Measurements from ENCODE around the gene CIB2. TPM values are rescaled to one million over a fixed set of nuclear protein-coding genes. Genes with fewer than 3 reads are reported as not detected.
A peak's percentile ranks its signal among the peaks of the same experiment; 100 is the strongest.

Gene CIB2
- polyA plus RNA-seq, 1 of the 3 experiments (the other 2 are of a cell fraction): 39.6 TPM

- Histone ChIP-seq H4K20me1 (ENCODE audit: insufficient read depth) (peaks cover 24% of the 10 kb centered on the region), H3K27ac (ENCODE audit: low read depth in 2 of 2, low read length in 1 of 2) (peak overlapping the region; percentile 86 to 99; a peak in 2 of 4 replicates)
- POLR2A ChIA-PET: no interaction called here
Measured at GRCh38 chr15:78070049-78070700, 61.1 kb downstream of the CIB2 start.

DNA sequence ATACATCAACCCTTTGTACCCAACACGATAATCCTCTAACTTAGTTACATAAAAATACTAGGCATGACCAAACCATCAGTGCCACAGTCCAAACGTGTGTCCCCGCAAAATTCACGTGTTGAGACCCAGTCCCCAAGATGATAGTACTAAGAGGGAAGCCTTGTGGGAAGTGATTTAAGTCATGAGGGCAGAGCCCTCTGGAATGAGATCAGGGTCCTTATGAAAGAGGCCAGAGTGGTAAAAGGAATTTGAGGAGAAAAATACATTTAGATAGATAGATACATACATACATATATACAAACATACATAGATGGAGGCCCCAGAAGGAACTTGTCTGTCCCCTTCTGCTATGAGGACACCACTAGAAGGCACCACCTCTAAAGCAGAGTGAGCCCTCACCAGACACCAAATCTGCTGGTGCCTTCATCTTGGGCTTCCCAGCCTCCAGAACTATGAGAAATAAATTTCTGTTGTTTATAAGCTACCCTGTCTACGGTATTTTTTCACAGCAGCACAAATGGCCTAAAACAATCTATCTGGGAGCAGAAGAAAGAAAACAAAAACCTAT, 61.7 kb downstream of the CIB2 start:
- H3K9me2 ChIP-seq: no peaks in the 10 kb centered on the region
- no peak overlapping the region for H3K9ac ChIP-seq
- no peak for DNase-seq
- H3K27ac ChIP-seq (ENCODE audit: low read depth in 2 of 2, low read length in 1 of 2): peak overlapping the region; percentile 86 to 99; a peak in 3 of 4 replicates
- H3K27me3 ChIP-seq (ENCODE audit: insufficient read depth): no peaks in the 10 kb centered on the region
- H3K79me2 ChIP-seq (ENCODE audit: insufficient read depth): peaks cover 96% of the 10 kb centered on the region
- H3F3A ChIP-seq (replicated peaks; ENCODE audit: insufficient read depth): peaks cover 32% of the 10 kb centered on the region
- TF ChIP-seq MXI1 (IDR thresholded peaks at IDR 0.05; ENCODE audit: low read depth, low read length) (no peak), REST (IDR thresholded peaks at IDR 0.05; ENCODE audit: low read depth, low read length) (no peak), TAF1 (IDR thresholded peaks at IDR 0.05; ENCODE audit: borderline replicate concordance, low read depth, low read length) (no peak), TCF12 (IDR thresholded peaks at IDR 0.05) (no peak), ELF1 (IDR thresholded peaks at IDR 0.05) (no peak), YY1 (IDR thresholded peaks at IDR 0.05; ENCODE audit: low read depth) (no peak), NRF1 (IDR thresholded peaks at IDR 0.05; ENCODE audit: low read depth, low read length) (no peak), RAD21 (IDR thresholded peaks at IDR 0.05; ENCODE audit: low read length) (no peak), CHD2 (IDR thresholded peaks at IDR 0.05; ENCODE audit: low read length, partially characterized antibody) (no peak), RFX5 (IDR thresholded peaks at IDR 0.05; ENCODE audit: low read length) (no peak)
- TF ChIP-seq, protein P1, sequence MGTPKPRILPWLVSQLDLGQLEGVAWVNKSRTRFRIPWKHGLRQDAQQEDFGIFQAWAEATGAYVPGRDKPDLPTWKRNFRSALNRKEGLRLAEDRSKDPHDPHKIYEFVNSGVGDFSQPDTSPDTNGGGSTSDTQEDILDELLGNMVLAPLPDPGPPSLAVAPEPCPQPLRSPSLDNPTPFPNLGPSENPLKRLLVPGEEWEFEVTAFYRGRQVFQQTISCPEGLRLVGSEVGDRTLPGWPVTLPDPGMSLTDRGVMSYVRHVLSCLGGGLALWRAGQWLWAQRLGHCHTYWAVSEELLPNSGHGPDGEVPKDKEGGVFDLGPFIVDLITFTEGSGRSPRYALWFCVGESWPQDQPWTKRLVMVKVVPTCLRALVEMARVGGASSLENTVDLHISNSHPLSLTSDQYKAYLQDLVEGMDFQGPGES (IDR thresholded peaks at IDR 0.05; ENCODE audit: low read depth, low read length): no peak
- peaks cover 0 to 4% of the 10 kb centered on the region in 2 experiments for H3K36me3 ChIP-seq (replicated peaks in 1 of 2; ENCODE audit: control insufficient read depth in 1 of 2, insufficient read depth in 2 of 2, low read length in 1 of 2)
- peak overlapping the region; percentile 52; the same call in 1 of the 2 replicates for H3K4me2 ChIP-seq
- CTCF ChIA-PET: interaction anchor here (0.9 to 5.7 kb wide), 5 partner anchors 39 to 174 kb away, joined by 3 to 39 read pairs (median 3); no protein-coding TSS in a partner anchor
- no peak overlapping the region for H2AFZ ChIP-seq (ENCODE audit: low read depth)
- H3K9me3 ChIP-seq: no peaks in the 10 kb centered on the region
- peaks cover 24% of the 10 kb centered on the region for H4K20me1 ChIP-seq (ENCODE audit: insufficient read depth)
- peaks cover 63 to 79% of the 10 kb centered on the region in 2 experiments for H3K4me1 ChIP-seq (ENCODE audit: control insufficient read depth in 1 of 2, insufficient read depth in 2 of 2, low read depth in 1 of 2, low read length in 1 of 2)
- WGBS (ENCODE audit: low lambda C conversion rate): 97% methylated on average over 5 of the region's 5 CpGs
- no peak overlapping the region for H3K4me3 ChIP-seq (ENCODE audit: low read depth in 2 of 2, low read length in 1 of 2)
- POLR2A ChIA-PET: no interaction called here

More at GRCh38 chr15:78070049-78070700, 61.1 kb downstream of the CIB2 start:
- Histone ChIP-seq H3K9me2 (no peaks in the 10 kb centered on the region), H2AFZ (ENCODE audit: low read depth) (no peak overlapping the region), H3K4me2 (0 out of 2 replicates have a peak overlapping the region, but pooled peaks have one; percentile 38), H3K79me2 (ENCODE audit: insufficient read depth) (peaks cover 96% of the 10 kb centered on the region), H3K27me3 (ENCODE audit: insufficient read depth) (no peaks in the 10 kb centered on the region), H3K9ac (no peak overlapping the region), H3K4me3 (ENCODE audit: low read depth in 2 of 2, low read length in 1 of 2) (no peak overlapping the region), H3K36me3 (replicated peaks in 1 of 2; ENCODE audit: control insufficient read depth in 1 of 2, insufficient read depth in 2 of 2, low read length in 1 of 2) (peaks cover 0 to 7% of the 10 kb centered on the region in 2 experiments), H3K9me3 (no peaks in the 10 kb centered on the region), H3F3A (replicated peaks; ENCODE audit: insufficient read depth) (peaks cover 33% of the 10 kb centered on the region), H3K4me1 (ENCODE audit: control insufficient read depth in 1 of 2, insufficient read depth in 2 of 2, low read depth in 1 of 2, low read length in 1 of 2) (peaks cover 58 to 73% of the 10 kb centered on the region in 2 experiments)
- DNase-seq: no peak
- TF ChIP-seq MEF2A (IDR thresholded peaks at IDR 0.05; ENCODE audit: borderline replicate concordance, low read depth) (no peak), YY1 (IDR thresholded peaks at IDR 0.05; ENCODE audit: low read depth) (no peak), EZH2phosphoT487 (IDR thresholded peaks at IDR 0.05; ENCODE audit: borderline replicate concordance, low read depth) (no peak), TAF1 (IDR thresholded peaks at IDR 0.05; ENCODE audit: borderline replicate concordance, low read depth, low read length) (no peak), ELF1 (IDR thresholded peaks at IDR 0.05) (no peak), FOSL2 (IDR thresholded peaks at IDR 0.05; ENCODE audit: borderline replicate concordance, low read depth) (no peak), TCF12 (IDR thresholded peaks at IDR 0.05) (no peak), RCOR1 (IDR thresholded peaks at IDR 0.05; ENCODE audit: low read length) (no peak), RFX5 (IDR thresholded peaks at IDR 0.05; ENCODE audit: low read length) (no peak), NFIC (IDR thresholded peaks at IDR 0.05; ENCODE audit: borderline replicate concordance) (no peak), NRF1 (IDR thresholded peaks at IDR 0.05; ENCODE audit: low read depth, low read length) (no peak)
- TF ChIP-seq, protein P2, sequence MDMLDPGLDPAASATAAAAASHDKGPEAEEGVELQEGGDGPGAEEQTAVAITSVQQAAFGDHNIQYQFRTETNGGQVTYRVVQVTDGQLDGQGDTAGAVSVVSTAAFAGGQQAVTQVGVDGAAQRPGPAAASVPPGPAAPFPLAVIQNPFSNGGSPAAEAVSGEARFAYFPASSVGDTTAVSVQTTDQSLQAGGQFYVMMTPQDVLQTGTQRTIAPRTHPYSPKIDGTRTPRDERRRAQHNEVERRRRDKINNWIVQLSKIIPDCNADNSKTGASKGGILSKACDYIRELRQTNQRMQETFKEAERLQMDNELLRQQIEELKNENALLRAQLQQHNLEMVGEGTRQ (IDR thresholded peaks at IDR 0.05; ENCODE audit: borderline replicate concordance, low read depth, low read length): no peak
- TF ChIP-seq, protein P1 (IDR thresholded peaks at IDR 0.05; ENCODE audit: low read depth, low read length): no peak
- WGBS (ENCODE audit: low lambda C conversion rate): 90% methylated on average over 4 of the region's 4 CpGs
- CTCF ChIA-PET: interaction anchor here (0.9 to 5.7 kb wide), 6 partner anchors 38 to 174 kb away, joined by 3 to 39 read pairs (median 6); no protein-coding TSS in a partner anchor
